ELF-1 (cell line): ENCODE data around the gene RIPOR3.
"Not testable (repeated sequence)": the region's sequence is repeated elsewhere in the genome, so short reads cannot be mapped to it uniquely, and the experiment has no call there.

Experiments
- DNase-seq: peaks from one replicate; pipeline ENCODE4 v3.0.0-alpha.2; 2016; ENCODE audit warnings: low read depth, low spot score

The RIPOR3 gene

DNA sequence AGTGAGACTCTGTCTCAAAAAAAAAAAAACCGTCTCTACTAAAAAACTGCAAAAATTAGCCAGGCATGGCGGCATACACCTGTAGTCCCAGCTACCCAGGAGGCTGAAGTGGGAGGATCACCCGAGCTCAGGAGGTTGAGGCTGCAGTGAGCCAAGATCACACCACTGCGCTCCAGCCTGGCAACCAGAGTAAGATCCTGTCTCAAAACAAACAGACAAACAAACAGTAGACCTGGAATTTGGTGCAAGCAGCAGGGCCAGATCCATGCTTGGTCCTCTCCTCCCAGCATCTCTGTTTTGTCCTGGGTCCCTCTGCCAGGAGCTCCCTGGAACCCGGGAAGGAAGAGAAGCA is 11.6 kb downstream of the RIPOR3 start:
- no peak for DNase-seq

DNA sequence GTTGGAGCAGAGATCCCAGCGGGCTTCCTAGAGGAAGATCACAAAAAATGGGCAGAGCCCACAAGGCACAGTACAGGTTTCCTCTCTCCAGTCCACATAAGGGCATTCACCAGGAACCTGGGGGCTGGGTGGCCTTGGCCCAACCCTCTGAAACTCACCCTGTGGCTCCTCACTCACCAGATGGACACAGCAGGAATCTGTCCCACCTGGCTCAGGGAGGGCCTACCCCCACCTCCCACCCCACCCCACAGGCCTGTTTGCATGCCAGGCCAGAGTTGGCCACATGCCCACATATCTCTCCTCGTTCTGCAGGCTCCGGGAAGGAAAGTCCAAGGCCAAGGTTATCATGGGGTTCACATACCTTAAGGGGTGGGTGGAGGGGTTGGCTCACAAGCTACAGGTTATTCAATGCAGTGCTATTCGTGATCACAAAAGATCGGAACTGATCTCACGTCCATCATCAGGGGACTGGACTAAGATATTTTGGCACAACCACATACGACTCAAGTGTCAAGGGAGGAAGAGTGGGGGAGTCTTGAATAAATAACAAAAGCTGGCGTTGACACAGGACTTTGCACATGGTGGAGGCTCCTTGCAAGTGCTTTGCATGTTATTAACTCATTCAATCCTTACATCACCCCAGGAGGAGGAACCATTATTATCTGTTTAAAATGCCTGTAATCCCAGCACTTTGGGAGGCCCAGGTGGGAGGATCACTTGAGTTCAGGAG is 13.0 kb downstream of the RIPOR3 start:
- DNase-seq = no peak

DNA sequence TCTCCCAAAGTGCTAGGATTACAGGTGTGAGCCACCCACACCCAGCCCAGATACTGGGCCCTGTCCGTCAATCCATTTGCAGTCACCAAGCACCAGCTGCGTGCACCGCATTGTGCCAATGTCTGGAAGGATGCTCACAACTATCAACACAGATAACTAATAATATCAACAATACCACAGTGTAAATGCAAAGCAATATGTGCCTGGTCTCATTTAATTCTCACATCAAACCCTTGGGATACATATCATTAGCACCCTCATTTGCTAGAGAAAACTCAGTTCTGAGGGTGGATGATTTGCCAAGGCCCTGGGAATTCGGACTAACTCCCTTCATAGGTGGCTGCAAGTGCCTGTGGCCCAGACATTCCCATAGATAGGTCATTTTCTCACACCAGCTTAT is 14.5 kb downstream of the RIPOR3 start:
- no peak for DNase-seq

DNA sequence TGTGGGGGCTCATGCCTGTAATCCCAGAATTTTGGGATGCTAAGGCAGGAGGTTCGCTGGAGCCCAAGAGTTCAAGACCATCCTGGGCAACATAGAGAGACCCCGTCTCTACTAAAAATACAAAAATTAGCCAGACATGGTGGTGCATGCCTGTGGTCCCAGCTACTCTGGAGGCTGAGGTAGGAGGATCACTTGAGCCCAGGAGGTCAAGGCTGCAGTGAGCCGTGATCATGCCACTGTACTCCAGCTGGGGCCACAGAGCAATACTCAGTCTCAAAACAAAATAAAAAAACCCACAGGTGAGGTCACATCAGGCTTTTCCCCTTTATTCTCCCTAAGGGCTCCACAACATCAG is 15.0 kb downstream of the RIPOR3 start:
- DNase-seq = not testable (repeated sequence)

DNA sequence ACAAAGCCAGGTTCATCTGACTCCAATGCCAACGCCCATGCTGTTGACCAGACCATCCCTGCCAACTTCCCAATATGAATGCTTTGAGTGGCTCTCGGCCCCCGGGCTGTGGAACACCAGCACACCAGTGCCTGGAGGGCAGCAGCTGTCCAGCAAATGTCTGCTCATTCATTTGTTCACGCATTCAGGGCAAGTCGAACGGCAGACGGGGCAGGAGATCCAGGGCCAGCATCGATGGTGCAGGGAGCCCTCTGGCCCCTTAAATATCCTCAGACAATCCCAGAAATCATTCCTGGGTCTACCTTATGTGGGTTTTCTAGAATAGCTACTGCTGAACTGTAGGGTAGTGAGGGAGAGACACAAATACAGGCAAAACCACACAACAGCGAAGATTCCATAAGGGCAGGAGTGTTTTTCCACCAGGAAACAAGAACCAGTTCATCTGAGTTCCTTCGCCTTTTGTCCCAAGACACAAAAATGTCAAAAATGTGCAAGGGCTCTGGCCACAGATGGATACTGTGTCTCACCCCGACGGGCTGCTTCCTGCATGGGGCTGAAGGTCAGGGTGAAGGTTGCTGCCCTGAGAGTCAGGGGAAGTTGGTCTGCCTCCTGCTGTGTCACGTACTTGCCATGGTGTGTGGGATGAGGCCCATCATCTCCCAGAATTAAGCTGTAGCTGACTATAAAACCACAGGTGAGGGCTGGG is 15.5 kb downstream of the RIPOR3 start:
- DNase-seq = no peak

DNA sequence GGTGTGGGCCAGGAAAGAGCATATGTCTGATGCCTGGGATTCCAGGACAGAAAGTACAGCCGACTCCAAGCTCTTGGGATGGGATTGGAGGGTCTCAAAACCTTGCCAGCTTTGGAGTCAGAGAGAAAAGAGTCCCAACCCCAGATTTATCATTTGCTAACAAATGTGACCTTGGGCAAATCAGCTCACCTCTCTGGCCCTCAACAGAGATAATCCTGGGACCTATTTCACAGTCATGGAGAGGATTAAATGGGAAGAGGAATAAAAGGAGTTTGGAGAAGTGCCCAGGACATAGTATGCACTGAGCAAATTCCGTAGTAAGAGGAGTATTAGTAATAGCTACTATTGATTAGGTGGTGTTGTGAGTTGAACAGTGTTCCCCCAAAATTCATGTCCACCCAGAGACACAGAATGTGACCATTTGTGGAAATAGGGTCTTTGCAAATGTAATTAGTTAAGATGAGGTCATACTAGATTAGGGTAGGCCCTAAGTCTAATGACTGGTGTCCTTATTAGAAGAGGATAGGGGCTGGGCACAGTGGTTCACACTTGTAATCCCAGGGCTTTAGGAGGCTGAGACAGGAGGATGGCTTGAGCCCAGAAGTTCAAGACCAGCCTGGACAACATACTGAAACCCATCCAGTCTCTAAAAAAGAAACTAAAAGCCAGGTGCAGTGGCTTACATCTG is 17.1 kb downstream of the RIPOR3 start:
- no peak for DNase-seq

DNA sequence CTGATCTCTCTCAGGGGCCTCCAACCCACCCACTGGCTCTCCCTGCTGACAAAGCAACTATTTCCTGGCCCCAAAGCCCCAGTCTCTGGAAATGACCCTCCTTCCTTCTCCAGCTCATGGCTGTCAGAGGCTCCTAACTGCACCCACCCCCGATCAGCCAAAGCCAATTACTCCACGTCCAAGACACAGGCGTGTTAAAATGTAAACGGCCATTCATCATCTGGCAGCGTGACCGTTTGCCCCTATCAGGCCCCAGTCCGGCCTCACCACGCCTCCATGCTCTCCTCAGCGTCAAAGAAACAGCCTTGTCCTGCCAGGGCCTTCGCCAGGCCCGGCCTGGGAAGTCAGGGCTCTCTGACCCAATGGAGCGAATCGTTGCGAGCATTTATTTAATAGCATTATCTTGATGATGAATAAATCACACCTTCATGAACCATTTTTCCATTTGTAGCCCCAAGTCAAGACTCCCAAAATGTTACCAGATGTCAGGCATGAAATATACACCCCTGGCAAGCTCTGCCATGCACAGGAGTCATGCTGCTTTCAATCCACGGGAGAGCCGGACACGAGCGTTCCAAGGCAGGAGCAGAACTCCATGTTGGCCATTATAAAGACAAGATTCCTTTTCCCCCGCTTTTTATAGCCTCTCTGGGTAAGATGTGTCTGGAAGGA is 17.7 kb downstream of the RIPOR3 start:
- no peak for DNase-seq

DNA sequence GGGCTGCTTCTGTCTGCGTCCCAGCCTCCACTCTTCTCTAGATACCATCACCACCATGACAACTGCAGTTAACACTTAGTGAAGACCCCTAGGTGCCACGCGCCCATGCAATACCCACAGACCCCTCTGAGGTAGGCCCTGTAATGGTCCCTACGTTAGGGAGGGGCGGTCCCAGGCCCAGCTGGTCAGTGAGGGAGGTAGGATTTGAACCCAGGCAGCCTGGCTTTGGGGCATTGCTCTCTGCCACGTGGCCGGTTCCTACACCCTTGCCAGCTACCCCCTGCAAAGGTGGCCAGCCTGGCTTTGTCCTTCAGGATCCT is 18.2 kb downstream of the RIPOR3 start:
- no peak for DNase-seq

DNA sequence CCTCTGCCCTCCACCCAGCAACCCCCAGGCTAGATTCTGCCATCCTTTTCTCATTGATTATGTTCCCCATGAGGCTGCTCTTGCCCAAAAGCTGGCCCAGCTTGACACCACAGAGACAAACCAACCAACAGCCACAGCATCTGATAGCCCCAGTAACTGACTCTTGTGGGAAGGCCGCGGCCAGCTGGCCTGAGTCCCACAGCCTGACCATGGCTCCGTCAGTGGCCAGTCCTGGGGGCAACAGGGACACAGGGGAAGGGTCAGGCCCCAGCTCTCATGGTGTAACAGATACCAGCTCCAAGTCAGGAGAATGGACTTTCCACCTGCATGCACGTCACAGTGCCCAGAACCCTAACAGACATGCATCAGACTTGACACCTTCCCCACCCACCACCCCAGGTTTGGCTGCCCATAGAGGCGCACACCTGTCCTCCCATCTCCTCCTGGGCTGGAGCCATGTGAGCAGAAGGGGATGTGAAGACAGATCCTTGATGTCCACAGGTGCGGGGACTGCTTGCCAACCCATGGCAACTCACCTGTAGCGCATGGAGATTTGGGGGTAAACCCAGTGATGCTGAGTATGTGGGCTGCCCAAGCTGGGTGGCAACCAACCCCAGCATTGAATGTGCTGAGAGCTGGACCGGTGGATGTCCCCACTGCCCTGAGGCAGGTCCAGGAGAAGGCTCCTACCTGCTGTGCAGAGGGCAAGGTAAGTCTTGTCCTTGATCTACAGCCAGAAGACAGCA is 18.8 kb downstream of the RIPOR3 start:
- no peak for DNase-seq

DNA sequence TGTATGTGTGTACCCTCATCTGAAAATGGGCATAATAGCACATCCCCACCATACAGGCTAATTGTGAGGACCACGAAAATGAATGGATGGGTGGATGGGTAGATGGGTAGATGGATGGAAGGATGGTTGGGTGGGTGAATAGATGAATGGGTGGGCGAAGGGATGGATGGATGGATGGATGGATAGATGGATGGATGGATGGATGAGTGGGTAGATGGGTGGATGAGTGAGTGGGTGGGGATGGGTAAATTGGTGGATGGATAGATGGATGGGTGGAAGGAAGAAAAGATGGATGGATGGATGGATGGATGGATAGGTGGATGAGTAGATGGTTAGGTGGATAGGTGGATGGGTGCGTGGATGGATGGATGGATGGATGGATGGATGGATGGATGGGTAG is 19.7 kb downstream of the RIPOR3 start:
- DNase-seq = no peak

DNA sequence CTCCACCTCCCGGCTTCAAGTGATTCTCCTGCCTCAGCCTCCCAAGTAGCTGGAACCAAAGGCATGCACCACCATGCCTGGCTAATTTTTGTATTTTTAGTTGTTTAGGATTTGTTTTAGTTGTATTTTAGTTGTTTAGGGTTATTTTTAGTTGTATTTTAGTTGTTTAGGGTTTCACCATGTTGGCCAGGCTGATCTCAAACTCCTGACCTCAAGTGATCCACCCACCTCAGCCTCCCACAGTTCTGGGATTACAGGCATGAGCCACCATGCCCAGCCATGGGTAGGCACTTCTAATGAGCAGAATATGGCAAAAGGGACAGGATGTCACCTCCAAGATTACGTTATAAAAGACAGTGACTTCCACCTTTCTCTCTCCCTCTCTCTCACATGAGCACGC is 20.3 kb downstream of the RIPOR3 start:
- not testable (repeated sequence) for DNase-seq

DNA sequence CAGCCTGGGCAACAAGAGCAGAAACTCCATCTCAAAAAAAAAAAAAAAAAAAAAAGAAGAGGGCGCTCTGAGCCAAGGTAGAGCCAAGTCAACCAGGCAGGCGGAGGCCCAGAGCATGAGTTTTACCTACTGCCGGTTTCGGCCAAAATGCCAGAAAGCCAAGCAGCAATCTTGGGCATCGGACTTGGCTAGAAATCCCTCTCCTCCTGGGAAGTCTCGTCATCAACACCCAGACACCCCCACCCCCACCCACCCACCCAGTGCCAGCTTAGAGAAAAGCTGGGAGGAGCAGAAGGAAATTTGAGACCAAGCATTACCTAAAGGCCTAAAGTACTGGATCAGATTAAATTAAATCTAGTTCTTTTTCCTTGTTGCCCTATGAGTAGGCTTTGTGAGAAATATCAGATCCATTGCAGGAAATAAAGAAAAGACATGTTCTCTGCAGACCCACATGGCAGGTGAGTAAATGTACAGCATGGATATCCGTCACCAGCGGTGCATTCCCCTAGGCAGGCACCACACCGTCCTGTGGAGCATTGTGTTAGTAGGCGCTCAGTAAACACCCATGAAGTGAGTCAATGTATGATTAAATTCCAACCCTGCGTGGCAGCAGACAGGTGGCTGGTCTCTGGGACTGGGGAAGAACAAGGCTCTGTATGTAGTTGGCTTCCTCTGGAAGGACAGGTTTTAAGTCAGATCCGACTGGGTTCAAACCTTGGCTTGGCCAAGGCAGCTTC is 21.0 kb downstream of the RIPOR3 start:
- no peak for DNase-seq

DNA sequence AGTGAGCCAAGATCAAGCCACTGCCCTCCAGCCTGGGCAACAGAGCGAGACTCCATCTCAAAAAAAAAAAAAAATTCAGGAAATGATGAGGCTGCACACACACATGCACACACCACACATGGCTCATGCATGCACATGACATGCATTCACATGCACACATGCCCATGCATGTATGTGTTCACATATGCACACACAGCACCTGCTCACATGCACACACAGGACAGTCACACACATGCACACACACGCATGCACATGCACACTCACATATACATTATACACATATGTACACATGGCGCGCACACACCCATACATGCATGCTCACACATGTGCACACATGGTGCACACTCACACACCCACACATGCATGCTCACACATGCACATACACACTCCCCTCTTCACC is 22.5 kb downstream of the RIPOR3 start:
- DNase-seq = no peak

DNA sequence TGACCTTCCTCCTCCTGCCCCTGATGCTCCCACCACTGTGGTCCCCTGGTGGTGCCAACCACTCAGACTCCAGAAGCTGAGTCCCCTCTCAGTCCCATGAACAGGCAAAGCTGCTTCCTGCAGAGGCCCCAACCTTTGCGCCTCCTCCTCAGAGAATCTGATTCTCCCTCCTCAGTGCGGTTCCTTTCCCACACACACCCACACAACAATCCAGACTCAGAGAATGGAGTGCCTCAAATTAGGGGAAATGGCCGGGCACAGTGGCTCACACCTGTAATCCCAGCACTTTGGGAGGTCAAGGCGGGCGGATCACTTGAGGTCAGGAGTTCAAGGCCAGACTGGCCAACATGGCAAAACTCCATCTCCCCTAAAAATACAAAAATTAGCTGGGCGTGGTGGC is 23.0 kb downstream of the RIPOR3 start:
- DNase-seq = no peak

DNA sequence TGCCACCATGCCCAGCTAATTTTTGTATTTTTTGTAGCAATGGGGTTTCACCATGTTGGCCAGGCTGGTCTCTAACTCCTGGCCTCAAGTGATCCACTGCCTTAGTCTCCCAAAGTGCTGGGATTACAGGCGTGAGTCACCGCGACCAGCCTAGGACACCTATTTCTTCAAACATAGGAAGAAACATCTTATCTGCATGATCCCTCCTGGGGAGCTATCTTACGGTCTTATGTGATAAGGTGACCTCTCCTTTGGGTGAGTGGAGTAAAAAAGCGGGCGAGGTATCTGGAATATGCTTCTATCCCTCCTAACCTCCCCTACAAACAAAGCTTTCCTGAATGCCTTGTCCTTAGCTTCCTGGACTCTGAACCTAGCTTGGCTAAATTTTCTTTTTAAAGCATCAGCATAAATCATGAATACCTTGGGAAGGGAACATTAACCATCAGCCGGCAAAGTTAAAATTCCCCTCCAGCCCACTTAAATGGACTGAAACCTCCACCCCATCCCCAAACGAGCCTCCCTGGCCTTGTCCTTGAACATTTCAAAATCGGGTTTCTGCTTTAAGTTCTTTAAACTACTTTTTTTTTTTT is 24.5 kb downstream of the RIPOR3 start:
- no peak for DNase-seq

DNA sequence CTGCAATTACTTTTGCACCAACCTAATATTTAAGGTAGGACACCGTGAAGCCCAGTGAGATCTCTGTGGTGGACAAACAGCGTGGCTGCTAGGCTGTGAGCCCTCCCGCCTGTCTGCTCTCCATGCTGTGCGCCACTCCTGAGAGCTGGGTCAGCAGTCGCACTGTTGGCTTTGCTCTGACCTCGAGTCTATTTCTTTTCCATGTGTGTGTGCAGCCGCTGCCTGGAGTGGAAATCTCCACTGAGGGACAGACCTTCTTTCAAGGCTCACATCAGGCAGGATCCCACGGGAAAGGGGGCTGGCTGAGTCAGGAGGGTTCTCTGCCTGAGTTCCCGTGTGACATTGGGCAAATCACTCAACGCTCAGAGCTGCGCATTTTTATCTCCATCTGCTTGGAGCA is 27.1 kb downstream of the RIPOR3 start:
- DNase-seq = no peak

DNA sequence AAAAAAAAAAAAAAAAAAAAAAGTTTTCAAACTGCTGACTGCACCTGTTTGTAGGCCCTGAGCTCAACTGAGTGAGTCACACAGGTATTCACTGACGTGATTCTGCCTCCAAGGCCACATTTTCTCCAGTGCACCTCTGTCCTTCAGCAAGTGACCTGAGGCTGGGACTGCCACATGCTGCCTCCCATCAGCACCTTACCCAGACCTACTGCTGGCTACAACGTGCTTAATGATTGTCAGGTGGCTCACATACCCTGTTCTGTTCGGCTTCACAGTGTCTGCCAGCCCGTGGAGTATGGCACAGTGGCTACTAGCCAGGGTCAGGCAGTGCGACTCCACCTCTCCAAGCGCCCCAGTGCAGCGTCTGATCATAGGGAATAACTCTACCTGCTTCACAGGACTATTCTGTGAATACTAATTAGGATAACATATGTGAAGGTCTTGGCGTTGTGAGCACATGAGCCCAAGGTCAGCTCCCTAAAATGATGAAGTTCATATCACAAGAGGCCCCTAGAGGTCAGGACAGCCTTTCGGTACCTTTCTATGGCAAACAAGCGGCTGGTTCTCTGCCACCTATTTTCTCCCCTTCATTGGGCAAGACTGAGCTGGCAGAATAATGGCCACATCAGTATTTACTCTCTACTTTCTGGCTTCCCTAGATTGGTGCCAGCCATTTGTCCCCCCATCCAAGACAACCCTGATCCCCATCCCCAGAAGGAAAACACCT is 28.1 kb downstream of the RIPOR3 start:
- peak; percentile 56 for DNase-seq

DNA sequence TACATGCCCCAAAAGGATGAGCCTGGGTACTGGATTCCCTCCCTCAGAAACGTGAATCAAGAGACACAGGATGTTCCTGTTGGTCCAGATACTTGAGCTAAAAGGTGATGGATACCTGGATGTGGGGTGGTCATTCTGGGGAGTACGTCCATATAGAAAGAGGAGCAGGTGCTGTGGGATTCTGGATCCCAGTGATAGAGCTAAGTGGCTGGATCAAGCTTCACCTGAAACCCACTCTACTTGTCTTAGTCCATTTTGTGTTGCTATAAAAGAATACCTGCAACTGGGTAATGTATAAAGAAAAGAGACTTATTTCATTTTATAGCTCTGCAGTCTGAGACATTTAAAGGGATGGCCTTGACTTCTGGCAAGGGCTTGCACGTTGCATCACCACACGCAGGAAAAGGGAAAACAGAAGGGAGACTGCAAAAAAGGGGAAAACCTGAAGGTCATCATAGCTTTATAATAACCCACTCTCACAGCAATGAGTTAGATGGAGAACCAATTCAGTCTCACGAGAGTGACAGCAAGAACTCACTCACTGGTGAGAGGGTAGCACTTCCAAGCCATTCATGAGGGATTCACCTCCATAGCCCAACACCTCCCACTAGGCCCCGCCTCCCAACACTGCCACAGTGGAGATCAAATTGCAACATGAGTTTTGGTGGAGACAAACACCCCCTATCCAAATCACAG is 31.2 kb downstream of the RIPOR3 start:
- DNase-seq = no peak

DNA sequence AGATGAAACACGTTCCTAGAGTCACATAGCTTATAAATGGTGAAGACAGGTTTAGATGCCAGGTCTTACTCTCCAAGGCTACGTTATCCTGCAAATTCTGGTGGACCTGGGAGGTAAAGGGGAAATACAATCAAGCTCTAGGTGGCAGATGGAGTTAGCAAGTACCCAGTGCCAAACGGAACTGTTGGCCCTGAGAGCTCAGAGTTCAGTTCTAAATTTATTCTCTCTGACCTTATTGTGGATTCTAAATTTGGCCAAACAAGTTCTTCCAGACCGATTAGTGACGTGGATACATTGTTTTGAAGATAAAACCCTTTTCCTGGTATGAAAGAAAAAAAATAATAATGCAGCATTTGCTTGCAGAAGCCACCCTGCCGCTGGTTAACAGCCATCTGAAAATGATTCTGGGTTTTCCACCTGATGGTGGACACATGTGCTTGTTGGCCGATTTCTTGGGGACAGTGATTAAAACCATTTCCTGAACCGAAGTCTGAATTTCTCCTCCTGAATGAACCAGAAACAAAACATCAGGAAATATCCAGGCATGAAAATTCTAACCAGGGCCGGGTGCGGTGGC is 32.5 kb downstream of the RIPOR3 start:
- no peak for DNase-seq
